Measurements from ENCODE around the gene PARVB. TPM values are rescaled to one million over a fixed set of nuclear protein-coding genes. Genes with fewer than 3 reads are reported as not detected.

Gene PARVB
- total RNA-seq, 1 donor from 2014 or later: 12.7 TPM

DNA sequence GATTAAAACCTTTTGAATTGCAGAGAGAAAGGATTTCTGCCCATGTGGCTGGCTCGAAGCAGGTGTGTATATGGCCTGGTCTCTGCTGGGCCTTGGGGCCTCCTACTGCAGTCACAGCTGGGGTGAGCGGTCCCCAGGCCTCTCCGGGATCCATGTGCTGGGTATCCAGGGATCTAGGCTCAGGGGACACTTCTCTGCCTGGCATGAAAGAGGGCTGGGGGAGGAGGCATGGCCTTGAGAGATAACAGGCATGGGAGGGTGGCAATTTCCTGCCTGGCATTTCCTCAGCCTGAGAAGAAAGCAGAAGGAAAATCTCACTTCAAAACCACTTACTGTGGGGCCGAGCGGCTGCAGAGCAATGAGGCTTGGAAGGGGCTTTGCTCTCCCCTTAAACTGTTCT lies 136.3 kb downstream of the PARVB start:
- peaks cover 6% of the 10 kb centered on the region for H3K27me3 Mint-ChIP-seq (ENCODE audit: insufficient read depth, low read depth)

DNA sequence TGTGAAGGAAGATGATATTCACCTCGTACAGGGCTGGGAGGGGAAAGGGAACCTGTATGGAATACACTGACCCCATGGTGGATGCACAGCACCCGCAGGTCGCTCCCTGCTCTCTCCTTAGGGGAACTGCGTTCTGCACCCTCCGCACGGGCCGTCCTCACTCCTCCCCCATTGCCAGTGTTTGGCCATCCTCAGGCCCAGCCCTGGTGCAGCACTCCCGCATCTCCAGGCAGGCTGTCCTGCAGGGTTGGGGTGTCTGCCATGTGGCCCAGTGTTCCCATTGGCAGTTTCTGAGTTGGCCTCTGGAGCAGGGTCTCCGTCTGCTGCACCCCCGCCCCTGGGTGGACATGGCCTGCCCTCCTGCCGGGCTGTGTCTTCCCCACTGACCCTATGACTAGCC lies 137.6 kb downstream of the PARVB start:
- Histone ChIP-seq H3K9ac (no peak overlapping the region), H4K20me1 (ENCODE audit: low read depth) (no peaks in the 10 kb centered on the region), H3K27ac (no peak overlapping the region), H3K79me2 (ENCODE audit: low read depth) (no peaks in the 10 kb centered on the region), H2AFZ (replicated peaks) (no peak overlapping the region), H3K4me1 (peaks cover 20% of the 10 kb centered on the region), H3K9me3 (ENCODE audit: low read depth) (no peaks in the 10 kb centered on the region), H3K27me3 (no peaks in the 10 kb centered on the region), H3F3A (ENCODE audit: low read depth) (no peaks in the 10 kb centered on the region), H3K4me3 (no peak overlapping the region), H3K4me2 (no peak overlapping the region), H3K36me3 (no peaks in the 10 kb centered on the region)
- DNase-seq (ENCODE audit: low spot score): no peak
- H3K4me1 Mint-ChIP-seq: peaks cover 33% of the 10 kb centered on the region
- H3K9me3 Mint-ChIP-seq: no peaks in the 10 kb centered on the region
- no peak overlapping the region for H3K4me3 Mint-ChIP-seq
- peaks cover 6% of the 10 kb centered on the region for H3K27me3 Mint-ChIP-seq (ENCODE audit: insufficient read depth, low read depth)
- no peak overlapping the region for H3K27ac Mint-ChIP-seq
- no peaks in the 10 kb centered on the region for H3K36me3 Mint-ChIP-seq
- TF ChIP-seq EZH2 (IDR thresholded peaks at IDR 0.05) (no peak), EZH2phosphoT487 (IDR thresholded peaks at IDR 0.05) (no peak)
- TF ChIP-seq, protein P1, sequence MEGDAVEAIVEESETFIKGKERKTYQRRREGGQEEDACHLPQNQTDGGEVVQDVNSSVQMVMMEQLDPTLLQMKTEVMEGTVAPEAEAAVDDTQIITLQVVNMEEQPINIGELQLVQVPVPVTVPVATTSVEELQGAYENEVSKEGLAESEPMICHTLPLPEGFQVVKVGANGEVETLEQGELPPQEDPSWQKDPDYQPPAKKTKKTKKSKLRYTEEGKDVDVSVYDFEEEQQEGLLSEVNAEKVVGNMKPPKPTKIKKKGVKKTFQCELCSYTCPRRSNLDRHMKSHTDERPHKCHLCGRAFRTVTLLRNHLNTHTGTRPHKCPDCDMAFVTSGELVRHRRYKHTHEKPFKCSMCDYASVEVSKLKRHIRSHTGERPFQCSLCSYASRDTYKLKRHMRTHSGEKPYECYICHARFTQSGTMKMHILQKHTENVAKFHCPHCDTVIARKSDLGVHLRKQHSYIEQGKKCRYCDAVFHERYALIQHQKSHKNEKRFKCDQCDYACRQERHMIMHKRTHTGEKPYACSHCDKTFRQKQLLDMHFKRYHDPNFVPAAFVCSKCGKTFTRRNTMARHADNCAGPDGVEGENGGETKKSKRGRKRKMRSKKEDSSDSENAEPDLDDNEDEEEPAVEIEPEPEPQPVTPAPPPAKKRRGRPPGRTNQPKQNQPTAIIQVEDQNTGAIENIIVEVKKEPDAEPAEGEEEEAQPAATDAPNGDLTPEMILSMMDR (IDR thresholded peaks at IDR 0.05): no peak

More for the DNA sequence above, 136.3 kb downstream of the PARVB start:
- Mint-ChIP-seq H3K4me3 (no peak overlapping the region), H3K27ac (no peak overlapping the region), H3K36me3 (no peaks in the 10 kb centered on the region), H3K4me1 (peaks cover 34% of the 10 kb centered on the region), H3K9me3 (no peaks in the 10 kb centered on the region)
- Histone ChIP-seq H2AFZ (replicated peaks) (no peak overlapping the region), H3K79me2 (ENCODE audit: low read depth) (no peaks in the 10 kb centered on the region), H3K36me3 (no peaks in the 10 kb centered on the region), H3K27me3 (no peaks in the 10 kb centered on the region), H3K4me1 (peaks cover 20% of the 10 kb centered on the region), H3K4me2 (no peak overlapping the region), H3K9me3 (ENCODE audit: low read depth) (no peaks in the 10 kb centered on the region), H3K9ac (no peak overlapping the region), H3K27ac (no peak overlapping the region), H3K4me3 (no peak overlapping the region), H3F3A (ENCODE audit: low read depth) (no peaks in the 10 kb centered on the region), H4K20me1 (ENCODE audit: low read depth) (no peaks in the 10 kb centered on the region)
- DNase-seq (ENCODE audit: low spot score): no peak
- TF ChIP-seq EZH2 (IDR thresholded peaks at IDR 0.05) (no peak), EZH2phosphoT487 (IDR thresholded peaks at IDR 0.05) (no peak)
- TF ChIP-seq, protein P1 (IDR thresholded peaks at IDR 0.05): no peak

DNA sequence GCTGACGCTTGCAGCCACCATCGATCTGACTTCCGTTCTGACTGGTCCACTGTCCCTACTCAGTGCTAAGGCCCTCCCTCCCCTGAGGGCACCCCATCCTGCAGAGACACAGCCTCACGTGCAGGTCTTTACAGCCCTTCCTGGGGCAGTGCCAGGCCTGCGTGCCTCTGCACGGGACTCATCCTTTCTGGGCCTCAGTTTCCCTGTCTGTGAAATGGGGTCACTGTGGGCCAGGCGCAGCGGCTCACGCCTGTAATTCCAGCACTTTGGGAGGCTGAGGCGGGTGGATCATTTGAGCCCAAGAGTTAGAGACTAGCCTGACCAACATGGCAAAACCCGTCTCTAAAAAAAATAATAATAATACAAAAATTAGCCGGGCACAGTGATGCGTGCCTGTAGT lies 138.9 kb downstream of the PARVB start:
- Histone ChIP-seq H3K27me3 (no peaks in the 10 kb centered on the region), H3K9me3 (ENCODE audit: low read depth) (no peaks in the 10 kb centered on the region)

More for the DNA sequence above, 138.9 kb downstream of the PARVB start:
- no peaks in the 10 kb centered on the region for H3F3A ChIP-seq (ENCODE audit: low read depth)
- H2AFZ ChIP-seq (replicated peaks): no peak overlapping the region
- Mint-ChIP-seq H3K36me3 (no peaks in the 10 kb centered on the region), H3K27ac (no peak overlapping the region), H3K4me3 (no peak overlapping the region), H3K9me3 (no peaks in the 10 kb centered on the region), H3K4me1 (peaks cover 29% of the 10 kb centered on the region), H3K27me3 (ENCODE audit: insufficient read depth, low read depth) (peaks cover 4% of the 10 kb centered on the region)
- no peak overlapping the region for H3K4me2 ChIP-seq
- H3K79me2 ChIP-seq (ENCODE audit: low read depth): no peaks in the 10 kb centered on the region
- TF ChIP-seq, protein P1 (IDR thresholded peaks at IDR 0.05): no peak
- TF ChIP-seq EZH2phosphoT487 (IDR thresholded peaks at IDR 0.05) (no peak), EZH2 (IDR thresholded peaks at IDR 0.05) (no peak)
- no peak overlapping the region for H3K27ac ChIP-seq
- peaks cover 18% of the 10 kb centered on the region for H3K4me1 ChIP-seq
- no peak for DNase-seq (ENCODE audit: low spot score)
- no peak overlapping the region for H3K4me3 ChIP-seq
- no peaks in the 10 kb centered on the region for H3K36me3 ChIP-seq
- no peaks in the 10 kb centered on the region for H4K20me1 ChIP-seq (ENCODE audit: low read depth)
- no peak overlapping the region for H3K9ac ChIP-seq

Measured in neural progenitor cell (in vitro differentiated cells).